ENCODE data around the gene MS4A12.
"Not testable (repeated sequence)": the region's sequence is repeated elsewhere in the genome, so short reads cannot be mapped to it uniquely, and the experiment has no call there.

The MS4A12 gene

DNA sequence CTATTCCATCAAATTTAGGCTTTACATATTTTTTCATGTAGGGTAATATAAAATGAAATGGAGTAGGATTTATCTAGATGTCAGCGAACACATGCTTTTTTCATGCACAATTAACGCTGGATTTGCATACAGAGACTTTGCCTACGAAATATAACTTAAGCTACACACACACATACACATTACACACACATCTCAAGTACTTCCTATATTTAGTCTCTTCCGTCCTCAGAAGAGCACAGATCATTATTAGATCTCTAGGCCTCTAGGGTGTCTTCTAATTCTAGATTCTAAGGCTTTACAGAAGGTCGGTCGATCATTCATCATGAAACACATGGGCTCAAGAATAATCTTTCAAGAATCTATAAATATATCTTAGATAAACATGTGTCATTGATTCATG, 18.8 kb downstream of the MS4A12 start:
- DNase-seq (ENCODE audit: insufficient read length, low spot score) (no peak), FAIRE-seq (no peak)
- no peak for TF ChIP-seq PAX5 (IDR thresholded peaks at IDR 0.05; ENCODE audit: insufficient read depth, low read length, severe bottlenecking)
- no peak for TF ChIP-seq SPI1 (IDR thresholded peaks at IDR 0.05; ENCODE audit: low read depth, low read length)
- TF ChIP-seq TAF1 (IDR thresholded peaks at IDR 0.05; ENCODE audit: low read depth, low read length), result no peak
- TF ChIP-seq POLR2AphosphoS5 (IDR thresholded peaks at IDR 0.05; ENCODE audit: low read depth, low read length), result no peak
- TF ChIP-seq POU2F2 (IDR thresholded peaks at IDR 0.05; ENCODE audit: low read depth, low read length), result no peak
- no peak for TF ChIP-seq POLR2A (IDR thresholded peaks at IDR 0.05; ENCODE audit: low read depth, low read length)

DNA sequence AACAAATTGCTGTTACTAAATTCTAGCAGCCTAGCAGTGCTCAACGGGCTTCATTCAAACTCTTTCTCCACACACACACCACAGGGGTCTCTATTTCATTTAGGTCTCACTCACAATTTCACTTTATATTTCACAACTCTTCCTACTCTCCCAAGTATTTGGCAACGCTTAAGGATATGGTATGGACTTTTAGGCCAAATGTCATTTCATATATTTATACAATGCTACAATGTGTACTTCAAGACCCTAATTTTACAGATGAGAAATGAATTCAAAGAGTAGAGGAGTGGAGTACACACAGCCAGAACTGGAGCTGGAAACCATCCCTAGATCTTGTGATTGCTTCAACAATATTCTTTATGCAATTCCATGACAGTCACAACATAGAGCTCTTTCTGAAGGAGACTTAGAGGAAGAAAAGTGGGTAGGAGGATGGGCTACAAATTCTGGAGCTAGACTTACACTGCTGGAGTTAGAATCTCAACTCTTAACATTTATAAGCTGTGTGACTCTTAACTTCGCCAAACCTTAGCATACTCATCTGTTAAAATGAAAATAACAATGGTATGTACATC, 20.2 kb downstream of the MS4A12 start:
- TF ChIP-seq TAF1 (IDR thresholded peaks at IDR 0.05; ENCODE audit: low read depth, low read length), result no peak
- TF ChIP-seq POLR2AphosphoS5 (IDR thresholded peaks at IDR 0.05; ENCODE audit: low read depth, low read length), result no peak
- TF ChIP-seq POU2F2 (IDR thresholded peaks at IDR 0.05; ENCODE audit: low read depth, low read length), result no peak
- TF ChIP-seq SPI1 (IDR thresholded peaks at IDR 0.05; ENCODE audit: low read depth, low read length), result no peak
- TF ChIP-seq POLR2A (IDR thresholded peaks at IDR 0.05; ENCODE audit: low read depth, low read length), result no peak
- TF ChIP-seq PAX5 (IDR thresholded peaks at IDR 0.05; ENCODE audit: insufficient read depth, low read length, severe bottlenecking), result no peak
- DNase-seq (ENCODE audit: insufficient read length, low spot score) (no peak), FAIRE-seq (no peak)

DNA sequence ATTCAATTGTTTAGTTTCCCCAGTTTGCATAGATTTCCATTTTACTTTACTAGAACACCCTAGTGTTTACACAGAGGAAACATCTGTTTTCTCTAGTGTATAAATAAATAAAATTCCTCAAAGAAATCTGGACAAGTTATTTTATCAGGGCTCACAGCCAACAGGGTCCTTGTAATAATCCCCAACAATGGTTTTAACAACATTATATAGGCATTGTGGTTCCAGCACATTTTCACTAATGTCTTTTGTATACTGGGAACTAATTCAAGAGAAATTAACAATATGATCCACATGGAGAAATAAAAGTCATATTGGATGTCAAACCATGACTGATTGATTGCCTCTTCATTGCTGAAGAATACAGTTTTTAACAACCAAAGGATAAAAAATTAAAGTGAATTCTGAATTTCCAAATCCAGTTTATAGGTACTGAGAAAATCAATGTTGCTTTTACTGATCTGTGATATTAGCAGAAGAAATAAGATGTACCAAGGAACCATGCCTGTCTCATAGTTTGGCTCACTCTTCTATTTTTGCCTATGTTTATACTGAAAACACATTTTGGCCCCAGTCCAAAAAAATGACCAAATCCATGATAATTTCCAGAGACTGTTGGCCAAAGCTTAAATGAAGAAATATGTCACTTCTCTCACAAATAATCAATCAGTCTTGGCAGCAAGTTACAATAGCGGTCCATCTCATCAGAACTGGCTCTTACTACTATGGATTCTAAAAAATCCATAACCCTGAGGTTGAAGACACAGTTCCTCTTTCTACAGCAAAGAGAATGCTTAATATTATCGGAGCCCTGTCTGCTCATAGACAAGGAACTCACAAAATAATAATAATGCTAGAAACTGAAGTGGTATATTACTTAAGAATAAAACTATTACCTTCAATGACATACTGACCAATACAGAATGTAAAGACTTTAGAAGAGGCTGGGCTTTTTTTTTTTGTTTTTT, 21.2 kb downstream of the MS4A12 start:
- TF ChIP-seq POLR2AphosphoS5 (IDR thresholded peaks at IDR 0.05; ENCODE audit: low read depth, low read length), result no peak
- peak; percentile 60 for TF ChIP-seq SPI1 (IDR thresholded peaks at IDR 0.05; ENCODE audit: low read depth, low read length)
- FAIRE-seq, result no peak
- no peak for DNase-seq (ENCODE audit: insufficient read length, low spot score)

DNA sequence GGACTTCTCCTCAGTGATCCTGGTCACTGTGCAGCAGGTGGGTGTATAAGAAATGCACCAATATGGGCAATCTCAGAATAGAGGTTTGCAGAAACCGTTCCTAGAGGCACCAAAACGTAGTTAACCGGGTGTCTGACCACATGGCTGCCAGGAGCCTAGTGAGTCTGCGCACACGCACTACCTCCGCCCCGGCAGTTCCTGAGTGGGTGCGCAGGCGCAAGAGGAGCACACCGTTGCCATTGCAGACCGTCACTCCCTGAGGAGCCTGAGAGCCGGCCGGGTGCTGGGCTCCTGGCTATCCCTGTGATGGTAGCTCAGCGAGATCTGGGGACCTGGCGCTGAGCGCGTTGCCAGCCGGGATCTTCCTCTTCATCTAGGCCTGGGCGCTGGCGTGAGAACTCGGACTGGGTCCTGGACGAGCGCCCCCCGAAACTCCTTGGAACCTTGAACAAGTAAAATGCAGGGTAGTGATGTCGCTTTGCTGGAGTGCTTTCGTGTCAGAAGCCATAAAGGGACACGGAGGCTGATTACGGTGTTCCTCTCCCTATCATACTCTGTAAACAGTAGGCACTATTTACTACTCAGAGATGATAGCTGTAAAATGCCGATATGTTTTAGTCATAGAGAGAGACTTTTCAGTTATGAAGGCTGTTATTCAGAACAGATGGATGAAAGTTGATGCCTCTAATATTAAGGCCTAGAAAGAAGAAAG, 22.7 kb downstream of the MS4A12 start, which contains the start of gene MS4A13:
TSS of gene MS4A13 (plus strand) at position 249 of the 712 bp plus-strand sequence. CDS start 2,692 bp downstream, outside the sequence.
- no peak for FAIRE-seq
- TF ChIP-seq TAF1 (IDR thresholded peaks at IDR 0.05; ENCODE audit: low read depth, low read length), result no peak
- no peak for DNase-seq (ENCODE audit: insufficient read length, low spot score)

DNA sequence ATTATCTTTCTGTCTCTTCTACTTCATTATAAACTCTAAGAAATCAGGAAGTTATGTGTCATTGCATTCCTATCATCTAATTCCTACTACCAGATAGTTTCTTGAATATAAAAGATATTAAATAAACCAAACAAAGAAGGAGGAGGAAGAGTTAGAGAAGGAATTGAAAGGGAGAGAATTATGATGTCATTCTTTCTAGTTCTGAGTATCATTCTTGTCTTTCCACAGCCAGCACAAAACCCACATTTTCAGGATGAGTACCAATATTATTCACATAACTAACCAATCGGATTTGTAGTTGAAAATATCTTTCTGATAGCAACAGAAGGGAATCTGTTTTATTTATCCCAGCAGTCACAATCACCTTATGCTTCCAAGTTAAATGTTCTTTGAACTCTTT, 35.9 kb downstream of the MS4A12 start:
- no peak for DNase-seq (ENCODE audit: insufficient read length, low spot score)
- no peak for FAIRE-seq
- TF ChIP-seq POU2F2 (IDR thresholded peaks at IDR 0.05; ENCODE audit: low read depth, low read length), result no peak
- TF ChIP-seq SPI1 (IDR thresholded peaks at IDR 0.05; ENCODE audit: low read depth, low read length), result 0 out of 2 replicates have a peak, but pooled peaks have one; percentile 15

DNA sequence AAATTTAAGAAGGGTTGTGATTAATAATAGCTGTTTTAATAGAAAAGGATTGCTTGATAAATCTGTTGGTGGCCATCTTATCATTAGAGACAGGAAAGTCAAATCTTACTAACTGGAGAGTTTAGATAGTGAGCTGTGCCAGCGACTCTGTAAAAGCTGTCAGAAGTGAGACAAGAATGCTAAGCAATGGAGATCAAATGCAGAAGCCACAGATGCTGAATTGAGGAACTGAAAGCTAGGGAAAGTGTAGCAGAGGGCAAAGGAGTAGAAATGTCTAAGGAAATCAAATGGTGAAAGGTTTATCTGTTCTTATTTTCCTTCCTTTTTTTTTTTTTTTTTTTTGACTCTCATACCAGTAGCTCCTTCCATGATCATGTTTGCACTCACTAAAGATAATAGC, 36.4 kb downstream of the MS4A12 start:
- no peak for DNase-seq (ENCODE audit: insufficient read length, low spot score)
- peak; percentile 33 for FAIRE-seq
- TF ChIP-seq TAF1 (IDR thresholded peaks at IDR 0.05; ENCODE audit: low read depth, low read length) (no peak), SPI1 (IDR thresholded peaks at IDR 0.05; ENCODE audit: low read depth, low read length) (peak; percentile 98), PAX5 (IDR thresholded peaks at IDR 0.05; ENCODE audit: insufficient read depth, low read length, severe bottlenecking) (no peak), POLR2A (IDR thresholded peaks at IDR 0.05; ENCODE audit: low read depth, low read length) (no peak), POLR2AphosphoS5 (IDR thresholded peaks at IDR 0.05; ENCODE audit: low read depth, low read length) (no peak), POU2F2 (IDR thresholded peaks at IDR 0.05; ENCODE audit: low read depth, low read length) (no peak)

DNA sequence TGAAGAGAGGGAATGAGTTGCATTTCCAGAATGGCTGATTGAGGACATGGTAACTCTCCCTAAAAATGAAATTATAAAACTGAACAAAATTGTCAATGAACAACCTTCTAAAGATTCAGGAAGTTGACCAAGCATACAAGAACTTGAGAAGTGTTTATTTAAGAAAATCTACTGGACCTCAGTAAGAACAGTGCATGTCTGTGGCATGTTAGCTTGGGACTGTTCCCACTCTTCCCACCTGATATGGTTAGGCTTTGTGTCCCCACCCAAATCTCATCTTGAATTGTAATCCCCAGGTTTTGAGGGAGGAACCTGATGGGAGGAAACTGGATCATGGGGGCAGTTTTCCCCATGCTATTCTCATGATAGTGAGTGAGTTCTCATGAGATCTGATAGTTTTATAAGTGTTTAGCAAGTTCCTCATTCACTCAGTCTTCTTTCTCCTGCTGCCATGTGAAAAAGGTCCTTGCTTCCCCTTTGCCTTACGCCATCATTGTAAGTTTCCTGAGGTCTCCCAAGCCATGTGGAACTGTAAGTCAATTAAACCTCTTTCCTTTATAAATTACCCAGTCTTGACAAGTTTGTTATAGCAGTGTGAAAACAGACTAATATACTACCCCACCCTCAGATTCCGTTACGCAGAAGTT, 38.0 kb downstream of the MS4A12 start:
- FAIRE-seq (no peak), DNase-seq (ENCODE audit: insufficient read length, low spot score) (no peak)
- no peak for TF ChIP-seq TAF1 (IDR thresholded peaks at IDR 0.05; ENCODE audit: low read depth, low read length)
- no peak for TF ChIP-seq SPI1 (IDR thresholded peaks at IDR 0.05; ENCODE audit: low read depth, low read length)
- no peak for TF ChIP-seq POLR2AphosphoS5 (IDR thresholded peaks at IDR 0.05; ENCODE audit: low read depth, low read length)

DNA sequence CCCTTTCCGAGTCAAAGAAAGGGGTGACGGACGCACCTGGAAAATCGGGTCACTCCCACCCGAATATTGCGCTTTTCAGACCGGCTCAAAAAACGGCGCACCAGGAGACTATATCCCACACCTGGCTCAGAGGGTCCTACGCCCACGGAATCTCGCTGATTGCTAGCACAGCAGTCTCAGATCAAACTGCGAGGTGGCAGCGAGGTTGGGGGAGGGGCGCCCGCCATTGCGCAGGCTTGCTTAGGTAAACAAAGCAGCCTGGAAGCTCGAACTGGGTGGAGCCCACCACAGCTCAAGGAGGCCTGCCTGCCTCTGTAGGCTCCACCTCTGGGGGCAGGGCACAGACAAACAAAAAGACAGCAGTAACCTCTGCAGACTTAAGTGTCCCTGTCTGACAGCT, 39.8 kb downstream of the MS4A12 start:
- not testable (repeated sequence) for FAIRE-seq; DNase-seq (ENCODE audit: insufficient read length, low spot score)

DNA sequence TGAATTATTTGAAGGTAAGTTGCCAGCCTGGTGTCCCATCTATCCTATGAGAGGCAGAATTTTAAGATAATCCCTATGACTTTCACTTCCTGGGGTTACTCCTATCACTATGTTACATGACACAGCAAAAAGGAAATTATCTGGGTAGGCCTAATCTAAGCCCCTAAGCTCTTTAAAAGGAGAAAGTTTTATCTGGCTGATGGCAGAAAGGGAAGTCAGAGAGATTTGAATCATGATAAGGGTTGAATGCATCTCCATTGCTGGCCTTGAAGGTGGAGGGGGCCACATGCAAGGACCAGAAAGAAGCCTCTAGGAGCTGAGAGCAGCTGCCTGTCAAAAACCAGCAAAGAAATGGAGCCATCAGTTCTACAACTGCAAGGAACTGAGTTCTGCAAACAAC, 46.0 kb downstream of the MS4A12 start:
- not testable (repeated sequence) for DNase-seq (ENCODE audit: insufficient read length, low spot score); FAIRE-seq

DNA sequence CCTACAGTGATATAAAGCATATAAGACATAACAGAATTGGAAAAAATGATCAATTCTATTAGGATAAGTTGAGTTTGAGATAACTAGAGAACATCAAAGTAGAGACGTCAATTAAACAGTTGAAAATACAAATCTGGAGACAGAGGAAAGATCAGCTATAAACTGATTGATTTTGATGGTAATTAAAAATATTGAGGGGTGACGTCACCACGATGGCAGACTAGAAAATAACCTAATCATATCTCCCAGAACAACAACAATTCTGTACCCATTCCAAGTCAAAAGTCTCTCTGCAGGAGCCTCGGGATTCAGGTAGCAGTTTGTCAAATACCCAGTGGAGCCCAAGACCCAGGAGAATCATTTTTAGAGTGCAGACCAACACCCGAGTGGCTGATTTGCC, 51.5 kb downstream of the MS4A12 start:
- no peak for TF ChIP-seq SPI1 (IDR thresholded peaks at IDR 0.05; ENCODE audit: low read depth, low read length)
- TF ChIP-seq PAX5 (IDR thresholded peaks at IDR 0.05; ENCODE audit: insufficient read depth, low read length, severe bottlenecking), result no peak
- TF ChIP-seq POLR2A (IDR thresholded peaks at IDR 0.05; ENCODE audit: low read depth, low read length), result no peak
- TF ChIP-seq POLR2AphosphoS5 (IDR thresholded peaks at IDR 0.05; ENCODE audit: low read depth, low read length), result no peak
- TF ChIP-seq TAF1 (IDR thresholded peaks at IDR 0.05; ENCODE audit: low read depth, low read length), result no peak
- no peak for TF ChIP-seq POU2F2 (IDR thresholded peaks at IDR 0.05; ENCODE audit: low read depth, low read length)
- FAIRE-seq (no peak), DNase-seq (ENCODE audit: insufficient read length, low spot score) (no peak)

Data from GM12891 (cell line).